Activated T-helper 1 cell treated with anti-CD3 and anti-CD28 coated beads, Interleukin-12 subunit alpha, Interleukin-12 subunit beta, Interleukin-2, Interleukin-4 antibody, amounts not matched to agents 30 ng/mL and 10 ng/mL and 1 ng/mL, durations not matched to agents 14 hours and 24 hours and 36 hours (primary cell): Measurements from ENCODE around the gene ZNF366. TPM values are rescaled to one million over a fixed set of nuclear protein-coding genes. Genes with fewer than 3 reads are reported as not detected.

Source experiments
- DNase-seq: peaks from one replicate; pipeline ENCODE4 v3.0.0; 2021; ENCODE audit warnings: low spot score
- H3K27ac Mint-ChIP-seq: one replicate; pipeline ENCODE4 v1.8.0; 2021; ENCODE audit warnings: mild to moderate bottlenecking, mixed read lengths
- H3K27me3 Mint-ChIP-seq: one replicate; pipeline ENCODE4 v1.8.0; 2022; ENCODE audit warnings: mild to moderate bottlenecking, moderate library complexity, mixed read lengths; ENCODE audit not compliant: insufficient read depth
- H3K36me3 Mint-ChIP-seq: one replicate; pipeline ENCODE4 v1.8.0; 2021; ENCODE audit warnings: low read depth, mixed read lengths
- H3K4me1 Mint-ChIP-seq: one replicate; pipeline ENCODE4 v1.8.0; 2021; ENCODE audit warnings: low read depth, mixed read lengths
- H3K4me3 Mint-ChIP-seq: one replicate; pipeline ENCODE4 v1.8.0; 2021; ENCODE audit warnings: mild to moderate bottlenecking, moderate library complexity, mixed read lengths
- H3K9me3 Mint-ChIP-seq: one replicate; pipeline ENCODE4 v1.8.0; 2021; ENCODE audit warnings: mixed read lengths
- intact Hi-C: fragments of 100-400 bp; cut with micrococcal nuclease; formaldehyde crosslinking; loops from one replicate; pipeline ENCODE4 v1.15.1; 2024
- total RNA-seq: library from RNA; stranded (reverse); gene quantifications from 2 replicates; pipeline ENCODE4 v1.2.3, GENCODE V29; 2022

Gene ZNF366
- total RNA-seq, 1 donor from 2014 or later, result not detected

- Mint-ChIP-seq H3K27ac (no peak overlapping the region), H3K9me3 (no peaks in the 10 kb centered on the region)
- DNase-seq, result no peak
These were observed 41.3 kb downstream of the ZNF366 start for GRCh38 chr5:72465601-72466563.

GRCh38 chr5:72465066-72465465 lies 42.1 kb downstream of the ZNF366 start:
- intact Hi-C loops, result no loop called here
- H3K27me3 Mint-ChIP-seq, result peaks cover 9% of the 10 kb centered on the region
- H3K4me3 Mint-ChIP-seq, result no peak overlapping the region
- no peaks in the 10 kb centered on the region for H3K36me3 Mint-ChIP-seq
- H3K9me3 Mint-ChIP-seq, result no peaks in the 10 kb centered on the region
- no peak overlapping the region for H3K27ac Mint-ChIP-seq
- no peak for DNase-seq
- H3K4me1 Mint-ChIP-seq, result peaks cover 6% of the 10 kb centered on the region

More at GRCh38 chr5:72465601-72466563, 41.3 kb downstream of the ZNF366 start:
- Mint-ChIP-seq H3K4me1 (peaks cover 6% of the 10 kb centered on the region), H3K4me3 (no peak overlapping the region), H3K36me3 (no peaks in the 10 kb centered on the region), H3K27me3 (peaks cover 9% of the 10 kb centered on the region)
- intact Hi-C loops, result no loop called here

GRCh38 chr5:72464071-72464470 lies 43.1 kb downstream of the ZNF366 start:
- intact Hi-C loops, result no loop called here
- Mint-ChIP-seq H3K4me3 (no peak overlapping the region), H3K27me3 (peaks cover 9% of the 10 kb centered on the region), H3K27ac (no peak overlapping the region), H3K4me1 (peaks cover 6% of the 10 kb centered on the region), H3K9me3 (no peaks in the 10 kb centered on the region), H3K36me3 (no peaks in the 10 kb centered on the region)
- DNase-seq, result no peak

GRCh38 chr5:72463449-72464052 lies 43.7 kb downstream of the ZNF366 start:
- no peak overlapping the region for H3K27ac Mint-ChIP-seq

GRCh38 chr5:72460413-72460812 lies 46.8 kb downstream of the ZNF366 start:
- no peaks in the 10 kb centered on the region for H3K9me3 Mint-ChIP-seq

More at GRCh38 chr5:72463449-72464052, 43.7 kb downstream of the ZNF366 start:
- Mint-ChIP-seq H3K9me3 (no peaks in the 10 kb centered on the region), H3K4me3 (no peak overlapping the region), H3K4me1 (peaks cover 6% of the 10 kb centered on the region), H3K27me3 (peaks cover 7% of the 10 kb centered on the region), H3K36me3 (no peaks in the 10 kb centered on the region)
- intact Hi-C loops, result no loop called here
- no peak for DNase-seq

GRCh38 chr5:72459913-72460312 lies 47.3 kb downstream of the ZNF366 start:
- Mint-ChIP-seq H3K9me3 (no peaks in the 10 kb centered on the region), H3K36me3 (no peaks in the 10 kb centered on the region), H3K4me1 (no peaks in the 10 kb centered on the region), H3K27me3 (peaks cover 2% of the 10 kb centered on the region), H3K4me3 (no peak overlapping the region), H3K27ac (no peak overlapping the region)
- intact Hi-C loops, result no loop called here
- no peak for DNase-seq

More at GRCh38 chr5:72460413-72460812, 46.8 kb downstream of the ZNF366 start:
- no peak for DNase-seq
- H3K27me3 Mint-ChIP-seq, result peaks cover 6% of the 10 kb centered on the region
- peaks cover 1% of the 10 kb centered on the region for H3K4me1 Mint-ChIP-seq
- no peak overlapping the region for H3K4me3 Mint-ChIP-seq
- no peak overlapping the region for H3K27ac Mint-ChIP-seq
- intact Hi-C loops, result no loop called here
- H3K36me3 Mint-ChIP-seq, result no peaks in the 10 kb centered on the region

GRCh38 chr5:72459089-72459661 lies 48.0 kb downstream of the ZNF366 start:
- no peaks in the 10 kb centered on the region for H3K4me1 Mint-ChIP-seq
- no peak for DNase-seq
- intact Hi-C loops, result no loop called here
- H3K4me3 Mint-ChIP-seq, result no peak overlapping the region
- H3K36me3 Mint-ChIP-seq, result no peaks in the 10 kb centered on the region
- no peaks in the 10 kb centered on the region for H3K27me3 Mint-ChIP-seq
- H3K27ac Mint-ChIP-seq, result no peak overlapping the region
- no peaks in the 10 kb centered on the region for H3K9me3 Mint-ChIP-seq

- Mint-ChIP-seq H3K27ac (no peak overlapping the region), H3K9me3 (no peaks in the 10 kb centered on the region), H3K36me3 (no peaks in the 10 kb centered on the region), H3K27me3 (peaks cover 2% of the 10 kb centered on the region), H3K4me3 (no peak overlapping the region), H3K4me1 (no peaks in the 10 kb centered on the region)
- no peak for DNase-seq
- intact Hi-C loops, result no loop called here
These were observed 48.8 kb downstream of the ZNF366 start for GRCh38 chr5:72458407-72458806.

- no peaks in the 10 kb centered on the region for H3K36me3 Mint-ChIP-seq
- intact Hi-C loops, result no loop called here
- H3K9me3 Mint-ChIP-seq, result no peaks in the 10 kb centered on the region
- no peak overlapping the region for H3K27ac Mint-ChIP-seq
- DNase-seq, result no peak
- H3K4me3 Mint-ChIP-seq, result no peak overlapping the region
- peaks cover 2% of the 10 kb centered on the region for H3K27me3 Mint-ChIP-seq
- H3K4me1 Mint-ChIP-seq, result no peaks in the 10 kb centered on the region
These were observed 49.7 kb downstream of the ZNF366 start for GRCh38 chr5:72457491-72457890.

GRCh38 chr5:72456391-72457074 lies 50.7 kb downstream of the ZNF366 start:
- H3K27me3 Mint-ChIP-seq, result peaks cover 5% of the 10 kb centered on the region
- H3K4me3 Mint-ChIP-seq, result no peak overlapping the region
- H3K36me3 Mint-ChIP-seq, result no peaks in the 10 kb centered on the region
- H3K27ac Mint-ChIP-seq, result no peak overlapping the region
- intact Hi-C loops, result no loop called here
- no peaks in the 10 kb centered on the region for H3K9me3 Mint-ChIP-seq
- H3K4me1 Mint-ChIP-seq, result no peaks in the 10 kb centered on the region
- DNase-seq, result no peak

- Mint-ChIP-seq H3K27ac (no peak overlapping the region), H3K4me3 (no peak overlapping the region), H3K4me1 (no peaks in the 10 kb centered on the region), H3K27me3 (peaks cover 8% of the 10 kb centered on the region), H3K36me3 (no peaks in the 10 kb centered on the region), H3K9me3 (no peaks in the 10 kb centered on the region)
- no peak for DNase-seq
- intact Hi-C loops, result no loop called here
These were observed 51.7 kb downstream of the ZNF366 start for GRCh38 chr5:72455476-72455875.

GRCh38 chr5:72454996-72455395 lies 52.2 kb downstream of the ZNF366 start:
- no peak overlapping the region for H3K27ac Mint-ChIP-seq
- peaks cover 8% of the 10 kb centered on the region for H3K27me3 Mint-ChIP-seq

More at GRCh38 chr5:72454996-72455395, 52.2 kb downstream of the ZNF366 start:
- no peak for DNase-seq
- Mint-ChIP-seq H3K9me3 (no peaks in the 10 kb centered on the region), H3K36me3 (no peaks in the 10 kb centered on the region), H3K4me3 (no peak overlapping the region), H3K4me1 (no peaks in the 10 kb centered on the region)
- intact Hi-C loops, result no loop called here
